SU-DHL-6 (cell line): ENCODE measurements around the gene CUTC.

Source experiments
- H2AFZ ChIP-seq: fragments of 200-600 bp; sonication (generic); 2 replicates; pipeline ENCODE4 v1.6.1; 2014; ENCODE audit warnings: low read depth, mild to moderate bottlenecking, moderate library complexity, mixed read lengths, antibody characterized with exemption, low read length; ENCODE audit not compliant: severe bottlenecking
- H3F3A ChIP-seq: fragments of 200-600 bp; shearing (Covaris generic); 2 replicates; pipeline ENCODE4 v1.6.0; 2016; ENCODE audit warnings: antibody characterized with exemption, mild to moderate bottlenecking; ENCODE audit not compliant: insufficient read depth
- H3K27ac ChIP-seq: fragments of 200-600 bp; sonication (generic); 2 replicates; pipeline ENCODE4 v1.5.1; 2016; ENCODE audit warnings: low read depth, mild to moderate bottlenecking, low read length, moderate library complexity, mixed read lengths
- H3K27me3 ChIP-seq: fragments of 200-600 bp; sonication (generic), shearing (Covaris generic); 2 replicates; pipeline ENCODE4 v1.6.0; 2014; ENCODE audit warnings: mild to moderate bottlenecking, low read length
- H3K36me3 ChIP-seq: fragments of 200-600 bp; sonication (generic); 2 replicates; pipeline ENCODE4 v1.6.1; 2014; ENCODE audit warnings: mild to moderate bottlenecking, low read length, mixed read lengths
- H3K4me2 ChIP-seq: fragments of 300-600, 200-600 bp; shearing (Covaris generic), sonication (generic); 2 replicates; pipeline ENCODE4 v1.6.0; 2014; ENCODE audit warnings: low read length, low read depth, mild to moderate bottlenecking; ENCODE audit not compliant: poor library complexity, severe bottlenecking
- H3K4me3 ChIP-seq: fragments of 200-600 bp; sonication (generic); 2 replicates; pipeline ENCODE4 v1.5.1; 2014; ENCODE audit warnings: antibody characterized with exemption, low read length, mild to moderate bottlenecking, mixed read lengths; ENCODE audit not compliant: insufficient read depth, poor library complexity, severe bottlenecking
- H3K79me2 ChIP-seq: fragments of 200-600 bp; sonication (generic); 2 replicates; pipeline ENCODE4 v1.6.1; 2014; ENCODE audit warnings: mild to moderate bottlenecking, low read length, moderate library complexity; ENCODE audit not compliant: insufficient read depth
- H3K9ac ChIP-seq: fragments of 200-600 bp; sonication (generic); 2 replicates; pipeline ENCODE4 v1.7.0; 2014; ENCODE audit warnings: mild to moderate bottlenecking, low read length
- H3K9me2 ChIP-seq: fragments of 200-600 bp; sonication (generic); replicated peaks from 2 replicates; pipeline ENCODE4 v1.6.1; 2014; ENCODE audit warnings: low read length; ENCODE audit not compliant: insufficient read depth
- H3K9me3 ChIP-seq: fragments of 200-600 bp; sonication (generic); 2 replicates; pipeline ENCODE4 v1.6.1; 2014; ENCODE audit warnings: low read length, mixed read lengths; ENCODE audit not compliant: insufficient read depth
- H4K20me1 ChIP-seq: fragments of 200-600 bp; sonication (generic); 2 replicates; pipeline ENCODE4 v1.6.1; 2014; ENCODE audit warnings: low read depth, mild to moderate bottlenecking, antibody characterized with exemption, low read length, moderate library complexity, mixed read lengths
- EZH2phosphoT487 ChIP-seq: fragments of 200-600 bp; sonication (generic), shearing (Covaris generic); conservative IDR thresholded peaks from 2 replicates; pipeline ENCODE4 v1.6.1; 2018; ENCODE audit warnings: mild to moderate bottlenecking, antibody characterized with exemption, low read length, moderate library complexity, mixed read lengths
- TF ChIP-seq, protein P1 (sequence below): fragments of 200-600 bp; sonication (generic); IDR thresholded peaks from one replicate; pipeline ENCODE4 v1.5.1; 2017; ENCODE audit warnings: antibody characterized with exemption, mild to moderate bottlenecking, low read length, moderate library complexity; ENCODE audit not compliant: insufficient read depth, poor library complexity, severe bottlenecking

Gene CUTC

DNA sequence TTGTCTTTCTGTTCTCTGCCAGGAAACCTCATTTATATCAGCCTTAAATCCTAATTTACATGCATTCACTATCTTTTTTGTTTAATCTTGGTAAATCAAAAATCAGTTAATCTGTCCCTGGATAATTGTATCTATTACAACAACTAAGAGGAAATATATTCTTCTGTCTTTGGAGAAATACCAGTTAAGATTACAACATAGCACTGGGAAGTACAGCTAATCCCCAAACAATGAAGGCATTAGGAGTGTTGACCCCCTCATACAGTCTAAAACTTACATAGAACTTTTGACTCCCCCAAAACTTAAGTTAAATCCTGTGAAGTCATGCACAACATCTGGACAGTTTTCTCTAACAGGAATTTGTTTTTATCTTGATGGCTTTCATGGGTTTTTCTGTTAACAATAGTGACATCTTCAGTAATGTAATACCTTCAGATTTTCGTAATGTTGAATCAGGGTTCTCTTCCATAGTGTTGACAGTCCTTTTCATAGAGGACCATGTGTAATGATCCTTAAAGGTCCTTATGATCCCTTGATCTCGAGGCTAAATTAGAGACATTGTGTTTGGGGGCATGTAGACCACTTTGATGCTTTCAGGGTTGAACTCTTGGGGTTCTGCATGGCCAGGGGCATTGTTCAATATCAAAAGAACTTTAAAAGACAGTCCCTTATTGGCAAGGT is 26.3 kb downstream of the CUTC start:
- Histone ChIP-seq H3K9ac (no peak overlapping the region), H3K27me3 (no peaks in the 10 kb centered on the region), H4K20me1 (no peaks in the 10 kb centered on the region), H3K9me3 (no peaks in the 10 kb centered on the region), H3K9me2 (no peaks in the 10 kb centered on the region), H2AFZ (no peak overlapping the region), H3K79me2 (no peaks in the 10 kb centered on the region), H3K36me3 (peaks cover 42% of the 10 kb centered on the region; the same call in 1 of the 2 replicates), H3K4me2 (no peak overlapping the region), H3K4me3 (no peak overlapping the region), H3F3A (peaks cover 2% of the 10 kb centered on the region; the same call in 1 of the 2 replicates), H3K27ac (no peak overlapping the region)
- TF ChIP-seq EZH2phosphoT487 = no peak
- TF ChIP-seq, protein P1, sequence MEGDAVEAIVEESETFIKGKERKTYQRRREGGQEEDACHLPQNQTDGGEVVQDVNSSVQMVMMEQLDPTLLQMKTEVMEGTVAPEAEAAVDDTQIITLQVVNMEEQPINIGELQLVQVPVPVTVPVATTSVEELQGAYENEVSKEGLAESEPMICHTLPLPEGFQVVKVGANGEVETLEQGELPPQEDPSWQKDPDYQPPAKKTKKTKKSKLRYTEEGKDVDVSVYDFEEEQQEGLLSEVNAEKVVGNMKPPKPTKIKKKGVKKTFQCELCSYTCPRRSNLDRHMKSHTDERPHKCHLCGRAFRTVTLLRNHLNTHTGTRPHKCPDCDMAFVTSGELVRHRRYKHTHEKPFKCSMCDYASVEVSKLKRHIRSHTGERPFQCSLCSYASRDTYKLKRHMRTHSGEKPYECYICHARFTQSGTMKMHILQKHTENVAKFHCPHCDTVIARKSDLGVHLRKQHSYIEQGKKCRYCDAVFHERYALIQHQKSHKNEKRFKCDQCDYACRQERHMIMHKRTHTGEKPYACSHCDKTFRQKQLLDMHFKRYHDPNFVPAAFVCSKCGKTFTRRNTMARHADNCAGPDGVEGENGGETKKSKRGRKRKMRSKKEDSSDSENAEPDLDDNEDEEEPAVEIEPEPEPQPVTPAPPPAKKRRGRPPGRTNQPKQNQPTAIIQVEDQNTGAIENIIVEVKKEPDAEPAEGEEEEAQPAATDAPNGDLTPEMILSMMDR = no peak

DNA sequence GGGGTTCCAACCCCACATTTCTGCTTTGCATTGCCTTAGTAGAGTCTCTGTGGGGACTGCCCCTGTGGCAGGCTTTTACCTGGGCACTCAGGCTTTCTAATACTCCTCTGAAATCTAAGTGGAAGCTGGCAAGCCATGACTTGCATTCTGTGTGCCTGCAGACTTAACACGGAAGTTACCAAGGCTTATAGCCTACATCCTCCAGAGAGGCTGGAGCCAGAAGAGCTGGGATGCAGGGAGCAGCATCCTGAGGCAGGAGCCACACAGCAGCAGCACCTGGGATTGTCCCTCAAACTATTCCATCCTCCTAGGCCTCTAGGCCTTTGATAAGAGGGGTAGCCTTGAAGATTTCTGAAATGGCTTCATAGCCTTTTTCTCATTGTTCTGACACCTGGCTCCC is 28.3 kb downstream of the CUTC start:
- Histone ChIP-seq H3F3A (peaks cover 6% of the 10 kb centered on the region; the same call in 1 of the 2 replicates), H3K27ac (no peak overlapping the region), H3K4me2 (no peak overlapping the region), H3K4me3 (no peak overlapping the region), H4K20me1 (no peaks in the 10 kb centered on the region), H3K36me3 (peaks cover 38% of the 10 kb centered on the region; the same call in 1 of the 2 replicates), H2AFZ (no peak overlapping the region), H3K79me2 (no peaks in the 10 kb centered on the region), H3K27me3 (no peaks in the 10 kb centered on the region), H3K9me2 (no peaks in the 10 kb centered on the region), H3K9me3 (no peaks in the 10 kb centered on the region), H3K9ac (no peak overlapping the region)
- no peak for TF ChIP-seq EZH2phosphoT487
- TF ChIP-seq, protein P1 = no peak

- Histone ChIP-seq H3F3A (peaks cover 6% of the 10 kb centered on the region; the same call in 1 of the 2 replicates), H3K4me3 (no peak overlapping the region), H3K4me2 (no peak overlapping the region), H3K36me3 (peaks cover 28% of the 10 kb centered on the region; the same call in 1 of the 2 replicates), H3K9me2 (no peaks in the 10 kb centered on the region), H4K20me1 (no peaks in the 10 kb centered on the region), H3K27ac (no peak overlapping the region), H3K79me2 (no peaks in the 10 kb centered on the region), H3K27me3 (no peaks in the 10 kb centered on the region), H2AFZ (no peak overlapping the region), H3K9ac (no peak overlapping the region), H3K9me3 (no peaks in the 10 kb centered on the region)
- TF ChIP-seq EZH2phosphoT487 = no peak
- TF ChIP-seq, protein P1 = no peak
Measured at GRCh38 chr10:99761365-99761764, 29.3 kb downstream of the CUTC start.
